ENCODE measurements around the gene CHIA.

The CHIA gene

GRCh38 chr1:111369645-111370044, 79.0 kb downstream of the CHIA start:
- no peak for DNase-seq

Data from CD4-positive, alpha-beta T cell treated with Interleukin-12 subunit alpha and Interleukin-12 subunit beta, for 1 hour (primary cell).